H1 (cell line): Measurements from ENCODE around the gene HIPK2. TPM values are rescaled to one million over a fixed set of nuclear protein-coding genes. Genes with fewer than 3 reads are reported as not detected.

ENCODE experiments used
- CHD1 ChIP-seq: IDR thresholded peaks from 2 replicates; pipeline ENCODE4 v1.6.1; 2012; ENCODE audit warnings: low read depth, low read length, improper control_type of control experiment
- JUN ChIP-seq: IDR thresholded peaks from 2 replicates; pipeline ENCODE4 v1.6.1; 2011; ENCODE audit warnings: low read depth, mild to moderate bottlenecking, improper control_type of control experiment, low read length
- MAFK ChIP-seq: IDR thresholded peaks from 2 replicates; pipeline ENCODE4 v1.6.1; 2012; ENCODE audit warnings: low read depth, mild to moderate bottlenecking, improper control_type of control experiment, low read length
- NRF1 ChIP-seq: IDR thresholded peaks from 2 replicates; pipeline ENCODE4 v1.6.1; 2011; ENCODE audit warnings: mild to moderate bottlenecking, low read depth, low read length, improper control_type of control experiment
- RAD21 ChIP-seq, 2 experiments: IDR thresholded peaks in 1 of 2; conservative IDR thresholded peaks in 1 of 2; 2 replicates each; pipeline ENCODE4 v1.6.1; 2011; ENCODE audit warnings: low read depth in 2 of 2, low read length in 2 of 2, improper control_type of control experiment in 1 of 2, inconsistent platforms in 1 of 2, mild to moderate bottlenecking in 1 of 2, moderate library complexity in 1 of 2
- RFX5 ChIP-seq: IDR thresholded peaks from 2 replicates; pipeline ENCODE4 v1.6.1; 2011; ENCODE audit warnings: low read depth, low read length, improper control_type of control experiment, borderline replicate concordance
- RXRA ChIP-seq: IDR thresholded peaks from 2 replicates; pipeline ENCODE4 v1.6.1; 2011; ENCODE audit warnings: low read depth, mild to moderate bottlenecking, low read length, moderate library complexity; ENCODE audit not compliant: insufficient read depth
- SIX5 ChIP-seq: IDR thresholded peaks from 2 replicates; pipeline ENCODE4 v1.6.1; 2011; ENCODE audit warnings: mild to moderate bottlenecking, low read depth, low read length
- SP4 ChIP-seq: IDR thresholded peaks from 2 replicates; pipeline ENCODE4 v1.6.1; 2012; ENCODE audit warnings: low read length, inconsistent platforms
- ZNF274 ChIP-seq: IDR thresholded peaks from 2 replicates; pipeline ENCODE4 v1.7.0; 2012; ENCODE audit warnings: low read length, borderline replicate concordance; ENCODE audit errors: extremely low read depth
- polyA plus RNA-seq, 7 experiments: library from polyadenylated mRNA; depleted of rRNA in 3 of 7; stranded (reverse) in 5 of 7; unstranded in 2 of 7; fragments of >200 nt in 5 of 7; fragments of 200-250 nt in 2 of 7; gene quantifications; 1 replicate in 5 of 7; 2 replicates in 1 of 7; 4 replicates in 1 of 7; pipeline versions ENCODE4 v1.2.1 to v1.2.3, GENCODE V29; 2011 to 2013; ENCODE audit warnings: missing spikeins in 2 of 7, mixed read lengths in 2 of 7
- total RNA-seq: library from RNA; stranded (reverse); fragmentation: NEBNext Ultra II Directional; extraction: Animal tissue kit (Norgen Biotek cat#: 25700); gene quantifications from 2 replicates; pipeline ENCODE4 v1.2.1, GENCODE V29; 2021

Gene HIPK2
- total and polyA plus RNA-seq, 2 of the 8 experiments (the other 6 are each of a cell fraction or from before 2014, with no cell fraction given): 8.3 to 24.3 TPM

DNA sequence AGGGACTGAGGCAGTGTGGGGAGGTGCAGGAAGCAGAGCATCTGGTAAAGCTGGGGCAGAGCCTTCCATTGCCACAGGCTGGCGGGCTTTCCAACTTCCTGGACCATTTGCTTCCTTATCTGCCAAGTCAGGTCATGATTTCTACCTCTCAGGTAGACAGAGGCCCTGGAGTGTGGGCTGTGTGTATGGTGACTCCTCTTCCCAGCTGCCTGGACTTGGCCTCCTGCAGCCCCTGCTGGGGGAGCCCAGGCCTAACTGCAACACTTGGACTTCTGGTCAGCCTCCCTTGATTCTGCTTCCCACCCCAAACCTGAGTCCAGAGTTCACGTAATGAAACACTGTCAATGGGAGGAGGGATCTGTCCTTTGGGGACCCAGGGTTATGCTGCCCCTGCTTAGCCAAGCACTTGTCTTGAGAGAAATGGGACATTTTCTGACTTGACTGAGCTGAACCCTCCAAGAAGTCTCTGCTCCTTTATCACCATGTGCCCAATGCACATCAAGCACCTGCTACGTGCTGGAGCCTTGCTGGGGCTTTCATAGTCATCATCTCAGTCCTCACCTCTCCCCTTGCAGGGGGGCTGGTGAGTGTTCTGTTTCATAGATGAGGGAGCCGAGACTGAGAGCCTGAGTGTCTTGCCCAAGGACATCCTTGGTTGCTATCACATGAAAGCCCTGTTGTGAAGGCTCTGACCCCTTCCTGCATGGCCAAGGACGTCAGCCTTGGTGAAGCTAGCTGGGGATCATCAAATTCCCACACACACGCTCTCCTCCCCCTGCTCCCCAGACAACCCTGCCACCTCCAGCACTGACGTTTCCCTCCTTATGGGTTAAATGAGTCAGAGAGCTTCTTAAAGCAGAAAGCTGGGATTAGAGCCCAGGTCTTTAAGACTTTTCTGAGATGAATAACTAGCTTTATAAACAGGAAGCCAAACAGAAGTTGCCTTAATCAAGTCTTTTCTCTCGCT lies 250.9 kb downstream of the HIPK2 start (continued):
- TF ChIP-seq RAD21 (IDR thresholded peaks at IDR 0.05 in 1 of 2, conservative IDR thresholded peaks at IDR 0.05 in 1 of 2; ENCODE audit: low read depth in 2 of 2, low read length in 2 of 2): no peak
- no peak for TF ChIP-seq MAFK
- no peak for TF ChIP-seq RFX5
- TF ChIP-seq JUN: no peak
- TF ChIP-seq SP4: no peak
- no peak for TF ChIP-seq RXRA
- no peak for TF ChIP-seq NRF1
- no peak for TF ChIP-seq SIX5
- no peak for TF ChIP-seq CHD1
- TF ChIP-seq ZNF274: no peak
